K562 (cell line): ENCODE data around the gene FAM177B. TPM values are rescaled to one million over a fixed set of nuclear protein-coding genes. Genes with fewer than 3 reads are reported as not detected.

ENCODE experiments used
- BRCA1 ChIP-seq, 2 experiments: fragments of 450-650 bp in 1 of 2; sonication (generic) in 1 of 2; formaldehyde crosslinking in 1 of 2; IDR thresholded peaks; 2 replicates each; pipeline versions ENCODE4 v1.5.0 to v1.6.1; 2017 to 2020; ENCODE audit warnings: mild to moderate bottlenecking in 1 of 2, missing genetic modification reagents in 1 of 2
- ESRRB ChIP-seq: fragments of 250-450 bp; sonication (Bioruptor Pico); IDR thresholded peaks from 2 replicates; pipeline ENCODE4 v1.5.0; 2020; ENCODE audit warnings: mild to moderate bottlenecking, moderate library complexity, borderline replicate concordance
- ETV1 ChIP-seq: fragments of 450-650 bp; conservative IDR thresholded peaks from 2 replicates; pipeline ENCODE4 v1.6.1; 2016; ENCODE audit warnings: missing genetic modification characterization, control low read depth, low read depth, missing compliant biosample characterization
- GATA2 ChIP-seq: sonication (generic); formaldehyde crosslinking; IDR thresholded peaks from 2 replicates; pipeline ENCODE4 v1.4.0; 2020; ENCODE audit warnings: mild to moderate bottlenecking, missing genetic modification reagents
- JUN ChIP-seq, 2 experiments: sonication (generic) in 1 of 2; formaldehyde crosslinking in 1 of 2; IDR thresholded peaks; 2 replicates each; pipeline versions ENCODE4 v1.6.1 to v1.8.0; 2012 to 2022; ENCODE audit warnings: borderline replicate concordance in 2 of 2, mild to moderate bottlenecking in 2 of 2, improper control_type of control experiment in 1 of 2, low read depth in 1 of 2, low read length in 1 of 2, missing genetic modification reagents in 1 of 2
- MECOM ChIP-seq: fragments of 250-450 bp; sonication (Bioruptor Pico); IDR thresholded peaks from 2 replicates; pipeline ENCODE4 v1.8.0; 2022; ENCODE audit warnings: inconsistent platforms
- RB1 ChIP-seq: fragments of 450-650 bp; IDR thresholded peaks from 2 replicates; pipeline ENCODE4 v1.6.1; 2017; ENCODE audit warnings: low read depth, mild to moderate bottlenecking
- TAL1 ChIP-seq: fragments of 450-650 bp; IDR thresholded peaks from 2 replicates; pipeline ENCODE4 v1.6.1; 2016; ENCODE audit warnings: mild to moderate bottlenecking
- TEAD2 ChIP-seq: fragments of 450-650 bp; IDR thresholded peaks from 2 replicates; pipeline ENCODE4 v1.6.1; 2016; ENCODE audit warnings: missing genetic modification characterization, control low read depth, missing compliant biosample characterization
- THAP7 ChIP-seq: fragments of 250-450 bp; sonication (Bioruptor Pico); IDR thresholded peaks from 2 replicates; pipeline ENCODE4 v1.5.0; 2021
- UBTF ChIP-seq, 2 experiments: IDR thresholded peaks; 2 replicates each; pipeline ENCODE4 v1.6.1; 2012; ENCODE audit warnings: improper control_type of control experiment in 2 of 2, low read depth in 2 of 2, low read length in 2 of 2, borderline replicate concordance in 1 of 2
- VEZF1 ChIP-seq: fragments of 200-800 bp; sonication (Bioruptor generic); IDR thresholded peaks from 2 replicates; pipeline ENCODE4 v1.6.1; 2017; ENCODE audit warnings: missing genetic modification characterization, missing compliant biosample characterization
- YY1 ChIP-seq, 3 experiments: IDR thresholded peaks; 2 replicates each; pipeline ENCODE4 v1.6.1; 2011; ENCODE audit warnings: low read length in 2 of 3, mild to moderate bottlenecking in 2 of 3, moderate library complexity in 2 of 3, borderline replicate concordance in 1 of 3, control low read depth in 1 of 3, low read depth in 1 of 3; ENCODE audit not compliant: insufficient read depth in 3 of 3, insufficient replicate concordance in 2 of 3, control insufficient read depth in 1 of 3, insufficient read length in 1 of 3; ENCODE audit errors: extremely low read depth in 1 of 3
- ZC3H11A ChIP-seq: IDR thresholded peaks from 2 replicates; pipeline ENCODE4 v1.6.1; 2012; ENCODE audit warnings: low read depth, low read length, improper control_type of control experiment
- ZFPM2 ChIP-seq: fragments of 250-450 bp; sonication (Bioruptor Pico); IDR thresholded peaks from 2 replicates; pipeline ENCODE4 v1.5.1; 2022; ENCODE audit warnings: mild to moderate bottlenecking
- ZNF644 ChIP-seq: fragments of 200-800 bp; sonication (Bioruptor generic); IDR thresholded peaks from 2 replicates; pipeline ENCODE4 v1.6.1; 2016; ENCODE audit warnings: low read depth, missing genetic modification characterization, missing compliant biosample characterization
- polyA plus RNA-seq, 8 experiments: library from polyadenylated mRNA; depleted of rRNA in 4 of 8; stranded (reverse) in 5 of 8; unstranded in 3 of 8; fragments of >200 nt; fragmentation: Nextera tagmentation in 2 of 8; fragmentation: Illumina TruSeq in 1 of 8; extraction: Ambion mirVana in 2 of 8; extraction: Trizol in 1 of 8; gene quantifications; 2 replicates each; pipeline versions ENCODE4 v1.2.1 to v1.2.3, GENCODE V29; 2011 to 2014; ENCODE audit warnings: inconsistent platforms in 1 of 8, missing spikeins in 1 of 8
- total RNA-seq, 7 experiments: library from RNA; depleted of rRNA in 6 of 7; stranded (reverse); fragments of >200 nt in 6 of 7; fragmentation: Illumina TruSeq in 2 of 7; extraction: Trizol in 2 of 7; gene quantifications; 2 replicates each; pipeline versions ENCODE4 v1.2.1 to v1.2.3, GENCODE V29; 2011 to 2021; ENCODE audit warnings: low replicate concordance in 1 of 7
- TF ChIP-seq, protein P1 (sequence below): IDR thresholded peaks from 2 replicates; pipeline ENCODE4 v1.6.1; 2012; ENCODE audit warnings: low read depth, low read length, improper control_type of control experiment, borderline replicate concordance

Gene FAM177B
- total and polyA plus RNA-seq, 9 of the 15 experiments (the other 6 are each of a cell fraction or from before 2014, with no cell fraction given), result not detected

DNA sequence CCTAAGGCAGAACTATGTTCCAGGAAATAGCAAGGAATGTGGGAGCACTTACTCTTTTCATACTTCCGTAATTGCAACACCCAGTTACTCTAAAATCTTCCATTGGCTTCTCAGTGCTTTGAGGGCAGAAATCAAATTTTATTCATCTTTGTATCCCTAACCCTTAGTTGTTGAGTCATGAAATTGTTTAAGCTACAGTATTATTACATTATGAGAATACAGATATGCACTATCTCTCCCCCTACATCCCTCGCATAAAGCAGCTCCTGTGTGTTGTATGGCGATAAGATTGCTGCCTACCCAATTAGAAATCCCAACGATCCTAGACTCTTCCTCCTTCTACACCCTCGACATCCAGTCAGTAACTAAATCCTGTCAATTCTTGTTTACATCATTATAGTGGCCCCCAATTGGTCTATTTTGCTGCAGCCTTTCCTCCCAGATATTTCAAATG, 27.3 kb upstream of the FAM177B start (continued):
- no peak for TF ChIP-seq ZC3H11A
- TF ChIP-seq MECOM (CRISPR knock-in tag), result no peak
- TF ChIP-seq, protein P1, sequence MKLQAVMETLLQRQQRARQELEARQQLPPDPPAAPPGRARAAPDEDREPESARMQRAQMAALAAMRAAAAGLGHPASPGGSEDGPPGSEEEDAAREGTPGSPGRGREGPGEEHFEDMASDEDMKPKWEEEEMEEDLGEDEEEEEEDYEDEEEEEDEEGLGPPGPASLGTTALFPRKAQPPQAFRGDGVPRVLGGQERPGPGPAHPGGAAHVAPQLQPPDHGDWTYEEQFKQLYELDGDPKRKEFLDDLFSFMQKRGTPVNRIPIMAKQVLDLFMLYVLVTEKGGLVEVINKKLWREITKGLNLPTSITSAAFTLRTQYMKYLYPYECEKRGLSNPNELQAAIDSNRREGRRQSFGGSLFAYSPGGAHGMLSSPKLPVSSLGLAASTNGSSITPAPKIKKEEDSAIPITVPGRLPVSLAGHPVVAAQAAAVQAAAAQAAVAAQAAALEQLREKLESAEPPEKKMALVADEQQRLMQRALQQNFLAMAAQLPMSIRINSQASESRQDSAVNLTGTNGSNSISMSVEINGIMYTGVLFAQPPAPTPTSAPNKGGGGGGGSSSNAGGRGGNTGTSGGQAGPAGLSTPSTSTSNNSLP, result peak; percentile 96
- TF ChIP-seq UBTF (IDR thresholded peaks at IDR 0.05; ENCODE audit: borderline replicate concordance in 1 of 2, low read depth in 2 of 2, low read length in 2 of 2), result no peak
- 0 out of 2 replicates have a peak, but pooled peaks have one; percentile 19 for TF ChIP-seq VEZF1 (CRISPR knock-in tag)
- TF ChIP-seq ETV1 (tag), result no peak
- no peak for TF ChIP-seq THAP7 (CRISPR knock-in tag)
- no peak for TF ChIP-seq YY1 (IDR thresholded peaks at IDR 0.05; ENCODE audit: borderline replicate concordance in 1 of 3, control insufficient read depth in 1 of 3, extremely low read depth in 1 of 3, insufficient read depth in 3 of 3, insufficient read length in 1 of 3, insufficient replicate concordance in 2 of 3, low read depth in 1 of 3, low read length in 2 of 3)
- TF ChIP-seq JUN (IDR thresholded peaks at IDR 0.05; ENCODE audit: borderline replicate concordance, low read depth, low read length), result no peak
- TF ChIP-seq JUN (CRISPR knock-in tag; IDR thresholded peaks at IDR 0.05; ENCODE audit: borderline replicate concordance), result no peak
- no peak for TF ChIP-seq BRCA1 (IDR thresholded peaks at IDR 0.05)
- TF ChIP-seq BRCA1 (CRISPR knock-in tag; IDR thresholded peaks at IDR 0.05), result no peak
- TF ChIP-seq ZNF644 (tag), result 0 out of 2 replicates have a peak, but pooled peaks have one; percentile 49
- TF ChIP-seq TEAD2 (tag), result no peak
- no peak; the same call in 1 of the 2 replicates for TF ChIP-seq RB1
- TF ChIP-seq TAL1, result peak; percentile 93
- no peak for TF ChIP-seq ZFPM2 (CRISPR knock-in tag)
- no peak for TF ChIP-seq ESRRB (CRISPR knock-in tag)
- 0 out of 2 replicates have a peak, but pooled peaks have one; percentile 51 for TF ChIP-seq GATA2 (CRISPR knock-in tag)
